ENCODE results near the gene NGFR. TPM values are rescaled to one million over a fixed set of nuclear protein-coding genes. Genes with fewer than 3 reads are reported as not detected.

Gene NGFR
- total and polyA plus RNA-seq, 9 of the 15 experiments (the other 6 are each of a cell fraction or from before 2014, with no cell fraction given), result 0.07 to 0.23 (median 0.13) TPM; not detected in 4

DNA sequence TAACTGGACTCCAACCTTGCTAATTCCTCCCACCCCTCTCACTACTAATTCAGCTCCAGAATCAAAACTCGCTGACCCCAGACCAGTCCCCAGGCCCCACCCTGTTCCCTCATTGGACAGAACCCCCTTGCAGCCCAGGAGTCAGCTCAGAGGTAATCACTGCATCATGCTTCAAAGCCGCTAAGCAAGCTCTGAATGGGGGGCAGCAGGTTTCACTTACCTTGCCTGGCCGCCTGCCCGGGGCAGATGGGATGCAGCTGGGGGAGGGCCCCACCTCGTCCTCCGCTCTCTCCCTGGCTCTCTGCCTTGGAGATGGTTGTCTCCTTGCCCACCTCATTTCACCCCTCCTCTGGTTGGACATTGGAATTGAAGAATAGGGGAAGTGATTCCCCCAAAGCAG lies 4.8 kb upstream of the NGFR start (continued):
- TF ChIP-seq, protein P1, sequence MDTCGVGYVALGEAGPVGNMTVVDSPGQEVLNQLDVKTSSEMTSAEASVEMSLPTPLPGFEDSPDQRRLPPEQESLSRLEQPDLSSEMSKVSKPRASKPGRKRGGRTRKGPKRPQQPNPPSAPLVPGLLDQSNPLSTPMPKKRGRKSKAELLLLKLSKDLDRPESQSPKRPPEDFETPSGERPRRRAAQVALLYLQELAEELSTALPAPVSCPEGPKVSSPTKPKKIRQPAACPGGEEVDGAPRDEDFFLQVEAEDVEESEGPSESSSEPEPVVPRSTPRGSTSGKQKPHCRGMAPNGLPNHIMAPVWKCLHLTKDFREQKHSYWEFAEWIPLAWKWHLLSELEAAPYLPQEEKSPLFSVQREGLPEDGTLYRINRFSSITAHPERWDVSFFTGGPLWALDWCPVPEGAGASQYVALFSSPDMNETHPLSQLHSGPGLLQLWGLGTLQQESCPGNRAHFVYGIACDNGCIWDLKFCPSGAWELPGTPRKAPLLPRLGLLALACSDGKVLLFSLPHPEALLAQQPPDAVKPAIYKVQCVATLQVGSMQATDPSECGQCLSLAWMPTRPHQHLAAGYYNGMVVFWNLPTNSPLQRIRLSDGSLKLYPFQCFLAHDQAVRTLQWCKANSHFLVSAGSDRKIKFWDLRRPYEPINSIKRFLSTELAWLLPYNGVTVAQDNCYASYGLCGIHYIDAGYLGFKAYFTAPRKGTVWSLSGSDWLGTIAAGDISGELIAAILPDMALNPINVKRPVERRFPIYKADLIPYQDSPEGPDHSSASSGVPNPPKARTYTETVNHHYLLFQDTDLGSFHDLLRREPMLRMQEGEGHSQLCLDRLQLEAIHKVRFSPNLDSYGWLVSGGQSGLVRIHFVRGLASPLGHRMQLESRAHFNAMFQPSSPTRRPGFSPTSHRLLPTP (IDR thresholded peaks at IDR 0.05; ENCODE audit: borderline replicate concordance, extremely low read depth, insufficient read length), result no peak
- TF ChIP-seq ZNF830 (CRISPR knock-in tag; IDR thresholded peaks at IDR 0.05) (no peak), ZNF77 (CRISPR knock-in tag; IDR thresholded peaks at IDR 0.05) (no peak), ZNF174 (CRISPR knock-in tag; IDR thresholded peaks at IDR 0.05) (no peak), ILF3 (IDR thresholded peaks at IDR 0.05; ENCODE audit: borderline replicate concordance) (no peak)
- TF ChIP-seq, protein P2, sequence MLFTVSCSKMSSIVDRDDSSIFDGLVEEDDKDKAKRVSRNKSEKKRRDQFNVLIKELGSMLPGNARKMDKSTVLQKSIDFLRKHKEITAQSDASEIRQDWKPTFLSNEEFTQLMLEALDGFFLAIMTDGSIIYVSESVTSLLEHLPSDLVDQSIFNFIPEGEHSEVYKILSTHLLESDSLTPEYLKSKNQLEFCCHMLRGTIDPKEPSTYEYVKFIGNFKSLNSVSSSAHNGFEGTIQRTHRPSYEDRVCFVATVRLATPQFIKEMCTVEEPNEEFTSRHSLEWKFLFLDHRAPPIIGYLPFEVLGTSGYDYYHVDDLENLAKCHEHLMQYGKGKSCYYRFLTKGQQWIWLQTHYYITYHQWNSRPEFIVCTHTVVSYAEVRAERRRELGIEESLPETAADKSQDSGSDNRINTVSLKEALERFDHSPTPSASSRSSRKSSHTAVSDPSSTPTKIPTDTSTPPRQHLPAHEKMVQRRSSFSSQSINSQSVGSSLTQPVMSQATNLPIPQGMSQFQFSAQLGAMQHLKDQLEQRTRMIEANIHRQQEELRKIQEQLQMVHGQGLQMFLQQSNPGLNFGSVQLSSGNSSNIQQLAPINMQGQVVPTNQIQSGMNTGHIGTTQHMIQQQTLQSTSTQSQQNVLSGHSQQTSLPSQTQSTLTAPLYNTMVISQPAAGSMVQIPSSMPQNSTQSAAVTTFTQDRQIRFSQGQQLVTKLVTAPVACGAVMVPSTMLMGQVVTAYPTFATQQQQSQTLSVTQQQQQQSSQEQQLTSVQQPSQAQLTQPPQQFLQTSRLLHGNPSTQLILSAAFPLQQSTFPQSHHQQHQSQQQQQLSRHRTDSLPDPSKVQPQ (CRISPR knock-in tag; IDR thresholded peaks at IDR 0.05; ENCODE audit: borderline replicate concordance), result no peak
- TF ChIP-seq, protein P3, sequence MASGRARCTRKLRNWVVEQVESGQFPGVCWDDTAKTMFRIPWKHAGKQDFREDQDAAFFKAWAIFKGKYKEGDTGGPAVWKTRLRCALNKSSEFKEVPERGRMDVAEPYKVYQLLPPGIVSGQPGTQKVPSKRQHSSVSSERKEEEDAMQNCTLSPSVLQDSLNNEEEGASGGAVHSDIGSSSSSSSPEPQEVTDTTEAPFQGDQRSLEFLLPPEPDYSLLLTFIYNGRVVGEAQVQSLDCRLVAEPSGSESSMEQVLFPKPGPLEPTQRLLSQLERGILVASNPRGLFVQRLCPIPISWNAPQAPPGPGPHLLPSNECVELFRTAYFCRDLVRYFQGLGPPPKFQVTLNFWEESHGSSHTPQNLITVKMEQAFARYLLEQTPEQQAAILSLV (tag; IDR thresholded peaks at IDR 0.05), result no peak
- TF ChIP-seq, protein P4, sequence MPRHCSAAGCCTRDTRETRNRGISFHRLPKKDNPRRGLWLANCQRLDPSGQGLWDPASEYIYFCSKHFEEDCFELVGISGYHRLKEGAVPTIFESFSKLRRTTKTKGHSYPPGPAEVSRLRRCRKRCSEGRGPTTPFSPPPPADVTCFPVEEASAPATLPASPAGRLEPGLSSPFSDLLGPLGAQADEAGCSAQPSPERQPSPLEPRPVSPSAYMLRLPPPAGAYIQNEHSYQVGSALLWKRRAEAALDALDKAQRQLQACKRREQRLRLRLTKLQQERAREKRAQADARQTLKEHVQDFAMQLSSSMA (CRISPR knock-in tag; IDR thresholded peaks at IDR 0.05), result no peak
